ENCODE results near the gene RNASET2.

GRCh38 chr6:166971271-166971670 lies 14.9 kb upstream of the RNASET2 start:
- TF ChIP-seq POLR2A (IDR thresholded peaks at IDR 0.05; ENCODE audit: insufficient read depth in 1 of 2, low read depth in 2 of 2, low read length in 2 of 2): no peak
- TF ChIP-seq ZNF549 (CRISPR knock-in tag; IDR thresholded peaks at IDR 0.05): no peak
- TF ChIP-seq PAX8 (CRISPR knock-in tag; IDR thresholded peaks at IDR 0.05; ENCODE audit: borderline replicate concordance): no peak
- TF ChIP-seq, protein P1, sequence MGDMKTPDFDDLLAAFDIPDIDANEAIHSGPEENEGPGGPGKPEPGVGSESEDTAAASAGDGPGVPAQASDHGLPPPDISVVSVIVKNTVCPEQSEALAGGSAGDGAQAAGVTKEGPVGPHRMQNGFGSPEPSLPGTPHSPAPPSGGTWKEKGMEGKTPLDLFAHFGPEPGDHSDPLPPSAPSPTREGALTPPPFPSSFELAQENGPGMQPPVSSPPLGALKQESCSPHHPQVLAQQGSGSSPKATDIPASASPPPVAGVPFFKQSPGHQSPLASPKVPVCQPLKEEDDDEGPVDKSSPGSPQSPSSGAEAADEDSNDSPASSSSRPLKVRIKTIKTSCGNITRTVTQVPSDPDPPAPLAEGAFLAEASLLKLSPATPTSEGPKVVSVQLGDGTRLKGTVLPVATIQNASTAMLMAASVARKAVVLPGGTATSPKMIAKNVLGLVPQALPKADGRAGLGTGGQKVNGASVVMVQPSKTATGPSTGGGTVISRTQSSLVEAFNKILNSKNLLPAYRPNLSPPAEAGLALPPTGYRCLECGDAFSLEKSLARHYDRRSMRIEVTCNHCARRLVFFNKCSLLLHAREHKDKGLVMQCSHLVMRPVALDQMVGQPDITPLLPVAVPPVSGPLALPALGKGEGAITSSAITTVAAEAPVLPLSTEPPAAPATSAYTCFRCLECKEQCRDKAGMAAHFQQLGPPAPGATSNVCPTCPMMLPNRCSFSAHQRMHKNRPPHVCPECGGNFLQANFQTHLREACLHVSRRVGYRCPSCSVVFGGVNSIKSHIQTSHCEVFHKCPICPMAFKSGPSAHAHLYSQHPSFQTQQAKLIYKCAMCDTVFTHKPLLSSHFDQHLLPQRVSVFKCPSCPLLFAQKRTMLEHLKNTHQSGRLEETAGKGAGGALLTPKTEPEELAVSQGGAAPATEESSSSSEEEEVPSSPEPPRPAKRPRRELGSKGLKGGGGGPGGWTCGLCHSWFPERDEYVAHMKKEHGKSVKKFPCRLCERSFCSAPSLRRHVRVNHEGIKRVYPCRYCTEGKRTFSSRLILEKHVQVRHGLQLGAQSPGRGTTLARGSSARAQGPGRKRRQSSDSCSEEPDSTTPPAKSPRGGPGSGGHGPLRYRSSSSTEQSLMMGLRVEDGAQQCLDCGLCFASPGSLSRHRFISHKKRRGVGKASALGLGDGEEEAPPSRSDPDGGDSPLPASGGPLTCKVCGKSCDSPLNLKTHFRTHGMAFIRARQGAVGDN (CRISPR knock-in tag; IDR thresholded peaks at IDR 0.05): no peak
- no peak for TF ChIP-seq ZNF143 (CRISPR knock-in tag; IDR thresholded peaks at IDR 0.05)

Data from HepG2 (cell line).